HepG2 (cell line): Measurements from ENCODE around the gene GDAP1L1. TPM values are rescaled to one million over a fixed set of nuclear protein-coding genes. Genes with fewer than 3 reads are reported as not detected.
A peak's percentile ranks its signal among the peaks of the same experiment; 100 is the strongest.

Experiments used
- ASH2L ChIP-seq: fragments of 300-600, 200-600 bp; sonication (generic); IDR thresholded peaks from 2 replicates; pipeline ENCODE4 v1.7.0; 2017; ENCODE audit warnings: low read depth, mild to moderate bottlenecking, moderate library complexity, mixed read lengths, low read length; ENCODE audit not compliant: insufficient read length
- CBX5 ChIP-seq: sonication (generic); formaldehyde crosslinking; IDR thresholded peaks from 2 replicates; pipeline ENCODE4 v1.4.0; 2020; ENCODE audit warnings: missing genetic modification reagents, borderline replicate concordance
- ELF3 ChIP-seq: IDR thresholded peaks from 2 replicates; pipeline ENCODE4 v1.6.1; 2016; ENCODE audit warnings: missing genetic modification reagents, missing compliant biosample characterization
- ETV6 ChIP-seq: sonication (generic); formaldehyde crosslinking; conservative IDR thresholded peaks from 2 replicates; pipeline ENCODE4 v1.4.0; 2020; ENCODE audit warnings: missing genetic modification reagents
- KMT2A ChIP-seq: sonication (generic); formaldehyde crosslinking; IDR thresholded peaks from 2 replicates; pipeline ENCODE4 v1.4.0; 2020; ENCODE audit warnings: missing genetic modification reagents
- TBX3 ChIP-seq: fragments of 450-650 bp; IDR thresholded peaks from 2 replicates; pipeline ENCODE4 v1.6.1; 2017; ENCODE audit warnings: antibody characterized with exemption, mild to moderate bottlenecking, inconsistent platforms, borderline replicate concordance
- TEAD3 ChIP-seq: optimal IDR thresholded peaks from 2 replicates; pipeline ENCODE3; 2016; ENCODE audit warnings: borderline replicate concordance
- YY1 ChIP-seq: IDR thresholded peaks from 2 replicates; pipeline ENCODE4 v1.6.1; 2011; ENCODE audit warnings: low read length, low read depth, moderate library complexity, mild to moderate bottlenecking; ENCODE audit not compliant: insufficient read depth, insufficient replicate concordance
- ZNF260 ChIP-seq: sonication (generic); formaldehyde crosslinking; IDR thresholded peaks from 2 replicates; pipeline ENCODE4 v1.4.0; 2020; ENCODE audit warnings: missing genetic modification reagents, low read depth, mild to moderate bottlenecking, borderline replicate concordance
- ZNF274 ChIP-seq: sonication (generic); formaldehyde crosslinking; IDR thresholded peaks from 2 replicates; pipeline ENCODE4 v1.5.1; 2020; ENCODE audit warnings: mild to moderate bottlenecking, missing genetic modification reagents
- ZNF644 ChIP-seq: IDR thresholded peaks from 2 replicates; pipeline ENCODE4 v1.6.1; 2016; ENCODE audit warnings: low read depth
- ZNF761 ChIP-seq: sonication (generic); formaldehyde crosslinking; conservative IDR thresholded peaks from 2 replicates; pipeline ENCODE4 v1.4.0; 2020; ENCODE audit warnings: mild to moderate bottlenecking, missing genetic modification reagents
- ZSCAN9 ChIP-seq: IDR thresholded peaks from 2 replicates; pipeline ENCODE4 v1.6.1; 2016; ENCODE audit warnings: borderline replicate concordance
- polyA plus RNA-seq, 8 experiments: library from polyadenylated mRNA; depleted of rRNA in 3 of 8; stranded (reverse) in 7 of 8; unstranded in 1 of 8; fragments of >200 nt; fragmentation: Illumina TruSeq in 4 of 8; extraction: Trizol in 4 of 8; gene quantifications; 2 replicates each; pipeline versions ENCODE4 v1.2.1 to v1.2.3, GENCODE V29; 2011 to 2016; ENCODE audit warnings: low read depth in 4 of 8, missing spikeins in 1 of 8, mixed read lengths in 1 of 8; ENCODE audit not compliant: insufficient read depth in 1 of 8
- total RNA-seq, 5 experiments: library from RNA; depleted of rRNA; stranded (reverse); fragments of >200 nt; fragmentation: Illumina TruSeq; extraction: Trizol; gene quantifications; 2 replicates each; pipeline ENCODE4 v1.2.3, GENCODE V29; 2016; ENCODE audit warnings: low read depth in 1 of 5
- TF ChIP-seq, protein P1 (sequence below): sonication (generic); formaldehyde crosslinking; IDR thresholded peaks from 2 replicates; pipeline ENCODE4 v1.8.1; 2023; ENCODE audit warnings: mild to moderate bottlenecking, moderate library complexity, missing genetic modification reagents
- TF ChIP-seq, protein P2 (sequence below): sonication (generic); formaldehyde crosslinking; IDR thresholded peaks from 2 replicates; pipeline ENCODE4; 2020; ENCODE audit warnings: missing genetic modification reagents, mild to moderate bottlenecking, borderline replicate concordance
- TF ChIP-seq, protein P3 (sequence below): sonication (generic); formaldehyde crosslinking; IDR thresholded peaks from 2 replicates; pipeline ENCODE4 v1.8.1; 2023; ENCODE audit warnings: mild to moderate bottlenecking, missing genetic modification reagents
- TF ChIP-seq, protein P4 (sequence below): sonication (generic); formaldehyde crosslinking; IDR thresholded peaks from 2 replicates; pipeline ENCODE4 v1.4.0; 2020; ENCODE audit warnings: missing genetic modification reagents, borderline replicate concordance
- TF ChIP-seq, protein P5 (sequence below): IDR thresholded peaks from 2 replicates; pipeline ENCODE4 v1.4.0; 2020; ENCODE audit warnings: mild to moderate bottlenecking, missing genetic modification reagents

GDAP1L1 gene
- total and polyA plus RNA-seq, 2 of the 13 experiments (the other 11 are each of a cell fraction or from before 2014, with no cell fraction given) = 0.04 TPM; not detected in 1

DNA sequence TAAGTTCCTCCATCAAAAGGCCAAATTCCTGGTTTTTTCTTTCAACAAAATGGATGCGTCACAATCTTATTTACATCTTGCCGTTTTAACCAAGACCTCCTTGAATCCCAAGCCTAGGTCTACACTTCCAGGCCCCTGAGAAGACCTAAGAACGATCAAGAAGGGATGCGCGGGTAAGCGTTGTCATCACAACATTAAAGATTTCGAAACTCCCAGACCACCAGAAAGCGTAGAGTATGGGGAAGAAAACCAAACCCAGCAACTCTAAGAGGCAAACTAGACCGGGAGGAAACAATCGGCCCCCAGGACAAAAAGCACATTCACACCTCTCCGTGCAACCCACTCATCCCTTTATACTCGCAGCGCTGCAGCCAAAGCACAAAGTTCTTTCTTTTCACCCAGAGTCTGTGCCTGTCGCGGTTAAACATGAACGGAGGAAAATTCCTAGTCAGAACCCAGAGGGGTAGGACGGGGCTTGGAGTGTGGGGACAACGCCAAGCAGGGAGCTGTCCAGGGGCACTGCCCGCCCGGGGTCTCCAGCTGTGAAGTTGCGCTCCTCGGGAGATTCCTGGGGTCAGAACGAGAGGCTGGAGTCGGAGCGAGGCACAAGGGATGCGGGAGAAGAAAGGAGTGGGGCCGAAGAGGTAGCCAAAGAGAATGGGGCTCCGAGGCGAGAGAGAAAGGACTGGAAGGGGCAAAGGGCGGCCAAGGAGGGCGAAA, 37.3 kb upstream of the GDAP1L1 start (continued):
- TF ChIP-seq TEAD3 (CRISPR knock-in tag) (no peak), TBX3 (0 out of 2 replicates have a peak, but pooled peaks have one; percentile 10), ZNF274 (no peak; the same call in 1 of the 2 replicates), ETV6 (no peak), ZNF761 (CRISPR knock-in tag) (no peak), KMT2A (no peak; the same call in 1 of the 2 replicates), ELF3 (CRISPR knock-in tag) (no peak), ZNF644 (0 out of 2 replicates have a peak, but pooled peaks have one; percentile 40), CBX5 (CRISPR knock-in tag) (no peak), ASH2L (no peak), YY1 (no peak), ZNF260 (CRISPR knock-in tag) (0 out of 2 replicates have a peak, but pooled peaks have one; percentile 31), ZSCAN9 (CRISPR knock-in tag) (no peak)
- TF ChIP-seq, protein P1, sequence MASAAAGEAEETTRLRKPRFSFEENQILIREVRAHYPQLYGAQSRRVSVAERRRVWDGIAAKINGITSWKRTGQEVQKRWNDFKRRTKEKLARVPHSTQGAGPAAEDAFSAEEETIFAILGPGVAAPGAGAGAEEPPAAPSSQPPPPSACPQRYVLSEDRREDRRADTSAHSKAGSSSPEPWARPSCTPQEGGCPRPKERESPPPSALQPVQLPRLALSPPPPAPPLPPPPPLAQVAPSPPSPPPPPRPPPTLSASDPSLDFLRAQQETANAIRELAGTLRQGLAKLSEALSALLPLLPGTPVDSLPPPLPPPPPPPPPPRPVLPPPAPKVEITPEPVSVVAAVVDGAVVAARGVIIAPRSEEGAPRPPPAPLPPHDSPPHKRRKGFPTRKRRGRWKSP (CRISPR knock-in tag) = peak; percentile 85
- TF ChIP-seq, protein P2, sequence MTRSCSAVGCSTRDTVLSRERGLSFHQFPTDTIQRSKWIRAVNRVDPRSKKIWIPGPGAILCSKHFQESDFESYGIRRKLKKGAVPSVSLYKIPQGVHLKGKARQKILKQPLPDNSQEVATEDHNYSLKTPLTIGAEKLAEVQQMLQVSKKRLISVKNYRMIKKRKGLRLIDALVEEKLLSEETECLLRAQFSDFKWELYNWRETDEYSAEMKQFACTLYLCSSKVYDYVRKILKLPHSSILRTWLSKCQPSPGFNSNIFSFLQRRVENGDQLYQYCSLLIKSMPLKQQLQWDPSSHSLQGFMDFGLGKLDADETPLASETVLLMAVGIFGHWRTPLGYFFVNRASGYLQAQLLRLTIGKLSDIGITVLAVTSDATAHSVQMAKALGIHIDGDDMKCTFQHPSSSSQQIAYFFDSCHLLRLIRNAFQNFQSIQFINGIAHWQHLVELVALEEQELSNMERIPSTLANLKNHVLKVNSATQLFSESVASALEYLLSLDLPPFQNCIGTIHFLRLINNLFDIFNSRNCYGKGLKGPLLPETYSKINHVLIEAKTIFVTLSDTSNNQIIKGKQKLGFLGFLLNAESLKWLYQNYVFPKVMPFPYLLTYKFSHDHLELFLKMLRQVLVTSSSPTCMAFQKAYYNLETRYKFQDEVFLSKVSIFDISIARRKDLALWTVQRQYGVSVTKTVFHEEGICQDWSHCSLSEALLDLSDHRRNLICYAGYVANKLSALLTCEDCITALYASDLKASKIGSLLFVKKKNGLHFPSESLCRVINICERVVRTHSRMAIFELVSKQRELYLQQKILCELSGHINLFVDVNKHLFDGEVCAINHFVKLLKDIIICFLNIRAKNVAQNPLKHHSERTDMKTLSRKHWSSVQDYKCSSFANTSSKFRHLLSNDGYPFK (CRISPR knock-in tag) = no peak
- TF ChIP-seq, protein P3, sequence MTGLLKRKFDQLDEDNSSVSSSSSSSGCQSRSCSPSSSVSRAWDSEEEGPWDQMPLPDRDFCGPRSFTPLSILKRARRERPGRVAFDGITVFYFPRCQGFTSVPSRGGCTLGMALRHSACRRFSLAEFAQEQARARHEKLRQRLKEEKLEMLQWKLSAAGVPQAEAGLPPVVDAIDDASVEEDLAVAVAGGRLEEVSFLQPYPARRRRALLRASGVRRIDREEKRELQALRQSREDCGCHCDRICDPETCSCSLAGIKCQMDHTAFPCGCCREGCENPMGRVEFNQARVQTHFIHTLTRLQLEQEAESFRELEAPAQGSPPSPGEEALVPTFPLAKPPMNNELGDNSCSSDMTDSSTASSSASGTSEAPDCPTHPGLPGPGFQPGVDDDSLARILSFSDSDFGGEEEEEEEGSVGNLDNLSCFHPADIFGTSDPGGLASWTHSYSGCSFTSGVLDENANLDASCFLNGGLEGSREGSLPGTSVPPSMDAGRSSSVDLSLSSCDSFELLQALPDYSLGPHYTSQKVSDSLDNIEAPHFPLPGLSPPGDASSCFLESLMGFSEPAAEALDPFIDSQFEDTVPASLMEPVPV = no peak
- TF ChIP-seq, protein P4, sequence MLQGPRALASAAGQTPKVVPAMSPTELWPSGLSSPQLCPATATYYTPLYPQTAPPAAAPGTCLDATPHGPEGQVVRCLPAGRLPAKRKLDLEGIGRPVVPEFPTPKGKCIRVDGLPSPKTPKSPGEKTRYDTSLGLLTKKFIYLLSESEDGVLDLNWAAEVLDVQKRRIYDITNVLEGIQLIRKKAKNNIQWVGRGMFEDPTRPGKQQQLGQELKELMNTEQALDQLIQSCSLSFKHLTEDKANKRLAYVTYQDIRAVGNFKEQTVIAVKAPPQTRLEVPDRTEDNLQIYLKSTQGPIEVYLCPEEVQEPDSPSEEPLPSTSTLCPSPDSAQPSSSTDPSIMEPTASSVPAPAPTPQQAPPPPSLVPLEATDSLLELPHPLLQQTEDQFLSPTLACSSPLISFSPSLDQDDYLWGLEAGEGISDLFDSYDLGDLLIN (CRISPR knock-in tag) = no peak
- TF ChIP-seq, protein P5, sequence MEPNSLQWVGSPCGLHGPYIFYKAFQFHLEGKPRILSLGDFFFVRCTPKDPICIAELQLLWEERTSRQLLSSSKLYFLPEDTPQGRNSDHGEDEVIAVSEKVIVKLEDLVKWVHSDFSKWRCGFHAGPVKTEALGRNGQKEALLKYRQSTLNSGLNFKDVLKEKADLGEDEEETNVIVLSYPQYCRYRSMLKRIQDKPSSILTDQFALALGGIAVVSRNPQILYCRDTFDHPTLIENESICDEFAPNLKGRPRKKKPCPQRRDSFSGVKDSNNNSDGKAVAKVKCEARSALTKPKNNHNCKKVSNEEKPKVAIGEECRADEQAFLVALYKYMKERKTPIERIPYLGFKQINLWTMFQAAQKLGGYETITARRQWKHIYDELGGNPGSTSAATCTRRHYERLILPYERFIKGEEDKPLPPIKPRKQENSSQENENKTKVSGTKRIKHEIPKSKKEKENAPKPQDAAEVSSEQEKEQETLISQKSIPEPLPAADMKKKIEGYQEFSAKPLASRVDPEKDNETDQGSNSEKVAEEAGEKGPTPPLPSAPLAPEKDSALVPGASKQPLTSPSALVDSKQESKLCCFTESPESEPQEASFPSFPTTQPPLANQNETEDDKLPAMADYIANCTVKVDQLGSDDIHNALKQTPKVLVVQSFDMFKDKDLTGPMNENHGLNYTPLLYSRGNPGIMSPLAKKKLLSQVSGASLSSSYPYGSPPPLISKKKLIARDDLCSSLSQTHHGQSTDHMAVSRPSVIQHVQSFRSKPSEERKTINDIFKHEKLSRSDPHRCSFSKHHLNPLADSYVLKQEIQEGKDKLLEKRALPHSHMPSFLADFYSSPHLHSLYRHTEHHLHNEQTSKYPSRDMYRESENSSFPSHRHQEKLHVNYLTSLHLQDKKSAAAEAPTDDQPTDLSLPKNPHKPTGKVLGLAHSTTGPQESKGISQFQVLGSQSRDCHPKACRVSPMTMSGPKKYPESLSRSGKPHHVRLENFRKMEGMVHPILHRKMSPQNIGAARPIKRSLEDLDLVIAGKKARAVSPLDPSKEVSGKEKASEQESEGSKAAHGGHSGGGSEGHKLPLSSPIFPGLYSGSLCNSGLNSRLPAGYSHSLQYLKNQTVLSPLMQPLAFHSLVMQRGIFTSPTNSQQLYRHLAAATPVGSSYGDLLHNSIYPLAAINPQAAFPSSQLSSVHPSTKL = no peak
